Liver (tissue), 3 donors: Measurements from ENCODE around the gene PCAT6.

Experiments used
- ATF3 ChIP-seq: IDR thresholded peaks from 2 replicates; pipeline ENCODE4 v1.6.1; 2016; ENCODE audit warnings: antibody characterized with exemption
- CTCF ChIP-seq: fragments of 150-350 bp; IDR thresholded peaks from 2 replicates; pipeline ENCODE4 v1.5.1; 2017; ENCODE audit warnings: improper control_type of control experiment, low read depth, low read length; ENCODE audit not compliant: missing input control
- EGR1 ChIP-seq, 2 donors: IDR thresholded peaks; 2 replicates each; pipeline ENCODE4 v1.6.1; 2016 to 2018; ENCODE audit warnings: antibody characterized with exemption in 2 of 2, low read depth in 2 of 2
- GABPA ChIP-seq, 2 donors: IDR thresholded peaks in 1 of 2; conservative IDR thresholded peaks in 1 of 2; 2 replicates each; pipeline ENCODE4 v1.6.1; 2016; ENCODE audit warnings: antibody characterized with exemption in 2 of 2, mild to moderate bottlenecking in 1 of 2, moderate library complexity in 1 of 2
- MAX ChIP-seq: IDR thresholded peaks from 2 replicates; pipeline ENCODE4 v1.6.1; 2016; ENCODE audit warnings: antibody characterized with exemption
- RAD21 ChIP-seq, 2 donors: IDR thresholded peaks; 2 replicates each; pipeline ENCODE4 v1.6.1; 2016; ENCODE audit warnings: antibody characterized with exemption in 2 of 2, mild to moderate bottlenecking in 2 of 2
- REST ChIP-seq: IDR thresholded peaks from 2 replicates; pipeline ENCODE4 v1.6.1; 2016; ENCODE audit warnings: antibody characterized with exemption, mild to moderate bottlenecking
- SP1 ChIP-seq: IDR thresholded peaks from 2 replicates; pipeline ENCODE4 v1.6.1; 2018; ENCODE audit warnings: antibody characterized with exemption, mild to moderate bottlenecking
- TAF1 ChIP-seq: conservative IDR thresholded peaks from 2 replicates; pipeline ENCODE4 v1.6.1; 2016; ENCODE audit warnings: antibody characterized with exemption, mild to moderate bottlenecking
- YY1 ChIP-seq: IDR thresholded peaks from 2 replicates; pipeline ENCODE4 v1.6.1; 2016; ENCODE audit warnings: antibody characterized with exemption, mild to moderate bottlenecking
- ZBTB33 ChIP-seq: IDR thresholded peaks from 2 replicates; pipeline ENCODE4 v1.6.1; 2016; ENCODE audit warnings: antibody characterized with exemption
- donor health status: healthy.
- donor health status: healthy.

GRCh38 chr1:202798792-202799331 is 11.9 kb upstream of the PCAT6 start:
- no peak for TF ChIP-seq REST
- TF ChIP-seq CTCF, result no peak
- TF ChIP-seq GABPA (IDR thresholded peaks at IDR 0.05 in 1 of 2, conservative IDR thresholded peaks at IDR 0.05 in 1 of 2), result no peak
- TF ChIP-seq EGR1 (IDR thresholded peaks at IDR 0.05; ENCODE audit: low read depth in 2 of 2), result no peak
- TF ChIP-seq MAX, result no peak
- TF ChIP-seq RAD21 (IDR thresholded peaks at IDR 0.05), result no peak
- no peak for TF ChIP-seq ZBTB33
- TF ChIP-seq TAF1, result no peak
- no peak for TF ChIP-seq SP1
- no peak for TF ChIP-seq YY1
- TF ChIP-seq ATF3, result no peak
